ENCODE results near the gene TMEM245. TPM values are rescaled to one million over a fixed set of nuclear protein-coding genes. Genes with fewer than 3 reads are reported as not detected.
A peak's percentile ranks its signal among the peaks of the same experiment; 100 is the strongest.

The TMEM245 gene
- total and polyA plus RNA-seq, 2 of the 13 experiments (the other 11 are each of a cell fraction or from before 2014, with no cell fraction given): 53.5 to 55.4 TPM

DNA sequence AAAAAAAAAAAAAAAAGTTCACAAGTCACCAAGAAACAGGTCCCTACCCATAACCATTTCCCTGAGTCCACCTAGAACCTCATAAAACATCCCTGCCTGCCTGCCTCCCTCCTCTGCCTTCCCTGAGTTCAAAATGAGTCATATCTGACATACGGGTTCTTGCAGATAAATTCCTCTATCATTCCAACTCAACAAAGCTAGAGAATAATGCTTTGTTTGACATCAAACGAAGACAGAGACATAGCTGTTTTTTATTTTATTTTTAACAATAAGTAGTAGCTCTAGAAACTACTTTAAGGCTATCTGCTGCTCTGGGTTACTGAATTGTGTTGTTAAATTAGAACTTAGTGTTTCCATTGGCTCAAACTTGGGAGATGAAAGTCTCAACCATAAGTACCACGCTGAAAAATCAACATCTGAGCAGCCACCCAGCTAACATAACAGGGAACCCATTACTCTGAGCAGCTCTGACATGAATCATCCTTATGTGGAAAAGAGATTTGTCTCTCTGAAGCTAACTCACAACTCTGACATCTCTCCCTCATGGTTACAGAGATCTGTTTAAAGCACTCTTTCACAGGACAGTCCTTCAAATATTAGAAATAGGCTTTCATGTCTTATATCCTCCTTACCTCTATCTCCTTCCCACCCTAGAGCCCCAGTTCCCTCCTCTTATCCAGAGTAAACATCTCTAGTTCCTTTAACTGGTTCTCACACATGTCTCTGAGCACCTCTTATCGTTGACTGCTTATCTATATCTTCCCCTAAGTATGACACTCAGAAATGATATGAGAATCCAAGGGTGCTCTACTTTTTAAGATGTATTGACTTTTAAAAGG is 12.1 kb downstream of the TMEM245 start:
- H3K79me2 ChIP-seq (ENCODE audit: insufficient read depth, low read length): peaks cover 98% of the 10 kb centered on the region
- WGBS (ENCODE audit: low lambda C conversion rate): 61% methylated on average over 4 of the region's 4 CpGs
- no peak overlapping the region for H3K4me2 ChIP-seq (ENCODE audit: low read depth, low read length)
- intact Hi-C loops (cut with micrococcal nuclease; ENCODE audit: unreplicated experiment): no loop called here
- BruUV-seq (replicated peaks): no TSS peak
- TF ChIP-seq FOSL2 (CRISPR knock-in tag; IDR thresholded peaks at IDR 0.05) (peak; percentile 17; the same call in 1 of the 2 replicates), RELA (CRISPR knock-in tag; IDR thresholded peaks at IDR 0.05) (no peak)
- H3K36me3 ChIP-seq (replicated peaks in 1 of 2; ENCODE audit: control insufficient read depth in 1 of 2, insufficient read depth in 2 of 2, low read length in 2 of 2): peaks cover 4 to 24% of the 10 kb centered on the region in 2 experiments; a peak in 4 of 5 replicates
- H3K4me3 ChIP-seq (replicated peaks in 1 of 3; ENCODE audit: insufficient read depth in 1 of 3, low read depth in 2 of 3, low read length in 3 of 3): no peak overlapping the region
- H3K9me3 ChIP-seq (ENCODE audit: low read length): 0 out of 2 replicates have a peak, but pooled peaks cover 8% of the 10 kb centered on the region
- ChIA-PET POLR2A (interaction anchor here (0.7 kb wide), 2 partner anchors 52 to 210 kb away, joined by 3 read pairs; no protein-coding TSS in a partner anchor), CTCF (ENCODE audit: low intra/inter-chr PET ratio, low total read pairs) (no interaction called here)
- ATAC-seq (peak; percentile 57; the same call in 2 of the 3 replicates), FAIRE-seq (no peak), DNase-seq (ENCODE audit: low spot score) (peak; percentile 33)
- H4K20me1 ChIP-seq (ENCODE audit: insufficient read depth, low read length): no peaks in the 10 kb centered on the region
- in situ Hi-C loops (cut with HindIII; ENCODE audit: extremely low pct_ligation_motif_present, low pct_unique_long_range_greater_than_20kb): no loop called here
- no peak overlapping the region for H2AFZ ChIP-seq (ENCODE audit: low read length)
- no peaks in the 10 kb centered on the region for H3K27me3 ChIP-seq (ENCODE audit: control insufficient read depth in 1 of 2, insufficient read depth in 2 of 2, low read length in 2 of 2)
- H3K4me1 ChIP-seq (ENCODE audit: insufficient read depth, low read length): peaks cover 61% of the 10 kb centered on the region
- H3K27ac ChIP-seq (ENCODE audit: extremely low read length, insufficient read depth, low read length): peak overlapping the region; percentile 27
- no peak overlapping the region; the same call in 1 of the 2 replicates for H3K9ac ChIP-seq (ENCODE audit: insufficient read depth, low read depth, low read length)

DNA sequence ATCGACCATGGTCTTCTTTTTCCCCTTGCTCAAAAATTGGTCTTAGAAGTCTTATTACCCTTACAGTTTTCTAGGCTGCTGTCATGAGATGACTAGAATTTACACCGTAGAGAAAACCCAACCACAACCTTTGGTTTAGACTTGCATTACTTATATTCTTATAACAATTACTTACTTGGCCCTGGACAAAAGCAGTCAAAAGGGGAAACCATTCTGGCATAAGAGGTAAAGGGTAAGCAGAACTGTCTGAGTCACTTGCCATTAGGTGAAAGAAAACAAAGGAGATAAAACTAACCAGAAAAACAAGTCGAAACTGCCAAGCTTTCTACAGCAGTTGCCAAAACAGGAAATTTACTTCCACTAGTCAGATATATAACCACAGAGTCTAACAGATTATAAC is 17.9 kb downstream of the TMEM245 start:
- no TSS peak for BruUV-seq (replicated peaks)
- H3K27ac ChIP-seq (ENCODE audit: extremely low read length, insufficient read depth, low read length): no peak overlapping the region
- H3K4me3 ChIP-seq (replicated peaks in 1 of 3; ENCODE audit: insufficient read depth in 1 of 3, low read depth in 2 of 3, low read length in 3 of 3): no peak overlapping the region
- H3K27me3 ChIP-seq (ENCODE audit: control insufficient read depth in 1 of 2, insufficient read depth in 2 of 2, low read length in 2 of 2): no peaks in the 10 kb centered on the region
- H3K9ac ChIP-seq (ENCODE audit: insufficient read depth, low read depth, low read length): no peak overlapping the region
- 86% methylated on average over 3 of the region's 3 CpGs for WGBS (ENCODE audit: low lambda C conversion rate)
- 0 out of 2 replicates have a peak, but pooled peaks cover 8% of the 10 kb centered on the region for H3K9me3 ChIP-seq (ENCODE audit: low read length)
- no peak for TF ChIP-seq ZKSCAN1 (IDR thresholded peaks at IDR 0.05; ENCODE audit: low read length)
- TF ChIP-seq, protein P1, sequence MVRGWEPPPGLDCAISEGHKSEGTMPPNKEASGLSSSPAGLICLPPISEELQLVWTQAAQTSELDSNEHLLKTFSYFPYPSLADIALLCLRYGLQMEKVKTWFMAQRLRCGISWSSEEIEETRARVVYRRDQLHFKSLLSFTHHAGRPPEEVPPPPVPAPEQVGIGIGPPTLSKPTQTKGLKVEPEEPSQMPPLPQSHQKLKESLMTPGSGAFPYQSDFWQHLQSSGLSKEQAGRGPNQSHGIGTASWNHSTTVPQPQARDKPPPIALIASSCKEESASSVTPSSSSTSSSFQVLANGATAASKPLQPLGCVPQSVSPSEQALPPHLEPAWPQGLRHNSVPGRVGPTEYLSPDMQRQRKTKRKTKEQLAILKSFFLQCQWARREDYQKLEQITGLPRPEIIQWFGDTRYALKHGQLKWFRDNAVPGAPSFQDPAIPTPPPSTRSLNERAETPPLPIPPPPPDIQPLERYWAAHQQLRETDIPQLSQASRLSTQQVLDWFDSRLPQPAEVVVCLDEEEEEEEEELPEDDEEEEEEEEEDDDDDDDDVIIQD (CRISPR knock-in tag; IDR thresholded peaks at IDR 0.05; ENCODE audit: low read depth): peak; percentile 16; the same call in 1 of the 2 replicates
- peaks cover 8 to 32% of the 10 kb centered on the region in 2 experiments for H3K36me3 ChIP-seq (replicated peaks in 1 of 2; ENCODE audit: control insufficient read depth in 1 of 2, insufficient read depth in 2 of 2, low read length in 2 of 2)
- ChIA-PET POLR2A (no interaction called here), CTCF (ENCODE audit: low intra/inter-chr PET ratio, low total read pairs) (no interaction called here)
- no peak overlapping the region for H2AFZ ChIP-seq (ENCODE audit: low read length)
- intact Hi-C loops (cut with micrococcal nuclease; ENCODE audit: unreplicated experiment) (no loop called here), in situ Hi-C loops (cut with HindIII; ENCODE audit: extremely low pct_ligation_motif_present, low pct_unique_long_range_greater_than_20kb) (no loop called here)
- peaks cover 59% of the 10 kb centered on the region for H3K4me1 ChIP-seq (ENCODE audit: insufficient read depth, low read length)
- H4K20me1 ChIP-seq (ENCODE audit: insufficient read depth, low read length): no peaks in the 10 kb centered on the region
- ATAC-seq (no peak), FAIRE-seq (no peak), DNase-seq (ENCODE audit: low spot score) (no peak)
- peaks cover 99% of the 10 kb centered on the region for H3K79me2 ChIP-seq (ENCODE audit: insufficient read depth, low read length)
- H3K4me2 ChIP-seq (ENCODE audit: low read depth, low read length): no peak overlapping the region

All from HepG2 (cell line).